Amniotic epithelial cell (primary cell): Measurements from ENCODE around the gene NLRC5.
"Not testable (repeated sequence)": the region's sequence is repeated elsewhere in the genome, so short reads cannot be mapped to it uniquely, and the experiment has no call there.

Experiments
- DNase-seq: peaks from one replicate; pipeline ENCODE4 v3.0.0-alpha.2; 2010; ENCODE audit warnings: low read depth

NLRC5 gene

DNA sequence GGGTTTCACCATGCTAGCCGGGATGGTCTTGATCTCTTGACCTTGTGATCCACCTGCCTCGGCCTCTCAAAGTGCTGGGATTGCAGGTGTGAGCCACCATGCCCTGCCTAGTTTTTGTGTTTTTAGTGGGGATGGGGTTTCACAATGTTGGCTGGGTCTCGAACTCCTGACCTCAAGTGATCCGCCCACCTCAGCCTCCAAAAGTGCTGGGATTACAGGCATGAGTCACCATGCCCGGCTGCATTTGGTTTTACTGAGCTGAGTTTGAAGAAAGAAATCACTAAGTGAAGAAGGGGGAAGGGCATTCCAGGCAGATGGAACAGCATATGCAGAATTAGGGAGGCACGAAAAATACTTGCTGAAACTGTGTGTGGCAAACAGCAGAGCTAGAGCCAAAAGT, 110.6 kb downstream of the NLRC5 start:
- peak; percentile 60 for DNase-seq

DNA sequence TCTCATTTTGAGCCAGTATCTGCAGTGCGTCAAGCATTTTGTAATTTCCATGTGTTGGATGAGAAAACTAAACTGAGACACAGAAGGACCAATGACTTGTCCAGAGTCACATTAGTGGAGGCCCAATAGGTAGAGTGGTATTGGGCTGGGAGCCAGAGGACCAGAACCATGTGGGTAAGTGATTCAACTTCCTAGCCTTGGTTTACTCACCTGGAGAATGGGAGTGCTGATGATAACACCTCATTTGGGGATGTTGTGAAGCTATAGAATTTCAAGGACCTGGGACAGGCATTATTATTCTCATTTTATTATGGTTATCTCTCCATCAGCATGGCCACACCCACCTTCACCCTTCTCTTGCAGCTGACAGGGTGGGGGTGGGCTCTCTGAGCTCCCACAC, 111.1 kb downstream of the NLRC5 start:
- DNase-seq, result no peak

DNA sequence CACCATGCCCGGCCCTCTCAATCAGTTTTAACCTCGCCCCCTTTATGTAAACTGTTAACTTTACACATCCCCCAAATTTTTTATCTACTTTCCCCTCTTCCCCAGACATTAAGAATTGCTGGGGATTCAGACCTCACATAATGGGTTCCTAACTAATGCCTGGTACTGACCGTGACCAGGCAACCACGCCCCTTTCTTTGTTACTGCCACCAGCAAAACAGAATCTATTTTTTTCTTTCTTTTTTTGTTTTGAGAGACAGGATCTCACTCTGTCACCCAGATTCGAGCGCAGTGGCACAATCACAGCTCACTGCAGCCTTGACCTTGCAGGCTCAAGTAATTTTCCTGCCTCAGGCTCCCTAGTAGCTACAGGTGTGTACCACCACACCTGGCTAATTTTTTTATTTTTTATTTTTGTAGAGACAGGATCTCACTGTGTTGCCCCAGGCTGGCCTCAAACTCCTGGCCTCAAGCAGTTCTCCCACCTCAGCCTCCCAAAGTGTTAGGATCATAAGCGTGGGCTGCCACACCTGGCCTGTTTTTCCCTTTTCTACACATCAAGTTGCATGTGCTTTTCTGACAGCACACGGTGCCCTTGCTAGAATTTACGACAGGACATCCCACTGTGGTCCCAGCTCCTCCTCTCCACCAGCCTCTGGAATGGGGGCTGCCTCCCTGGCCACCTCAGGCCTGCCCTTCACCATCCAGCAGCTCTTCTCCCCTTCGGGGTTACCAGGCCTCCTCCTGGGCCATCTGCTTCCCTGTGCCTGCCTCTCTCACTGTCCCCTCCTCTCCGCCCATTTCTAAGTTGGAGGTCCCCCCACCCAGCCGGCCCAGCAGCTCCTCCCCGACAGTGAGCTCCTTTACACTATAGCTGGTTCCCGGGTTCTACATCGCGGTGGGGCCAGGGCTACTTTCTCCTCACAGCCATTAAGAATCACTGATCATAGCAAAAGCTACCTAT, 113.8 kb downstream of the NLRC5 start:
- no peak for DNase-seq

GRCh38 chr16:57104706-57105105, 115.3 kb downstream of the NLRC5 start:
- no peak for DNase-seq

GRCh38 chr16:57105184-57105583, 115.8 kb downstream of the NLRC5 start:
- no peak for DNase-seq

- no peak for DNase-seq
Measured at GRCh38 chr16:57106767-57107166, 117.4 kb downstream of the NLRC5 start.

DNA sequence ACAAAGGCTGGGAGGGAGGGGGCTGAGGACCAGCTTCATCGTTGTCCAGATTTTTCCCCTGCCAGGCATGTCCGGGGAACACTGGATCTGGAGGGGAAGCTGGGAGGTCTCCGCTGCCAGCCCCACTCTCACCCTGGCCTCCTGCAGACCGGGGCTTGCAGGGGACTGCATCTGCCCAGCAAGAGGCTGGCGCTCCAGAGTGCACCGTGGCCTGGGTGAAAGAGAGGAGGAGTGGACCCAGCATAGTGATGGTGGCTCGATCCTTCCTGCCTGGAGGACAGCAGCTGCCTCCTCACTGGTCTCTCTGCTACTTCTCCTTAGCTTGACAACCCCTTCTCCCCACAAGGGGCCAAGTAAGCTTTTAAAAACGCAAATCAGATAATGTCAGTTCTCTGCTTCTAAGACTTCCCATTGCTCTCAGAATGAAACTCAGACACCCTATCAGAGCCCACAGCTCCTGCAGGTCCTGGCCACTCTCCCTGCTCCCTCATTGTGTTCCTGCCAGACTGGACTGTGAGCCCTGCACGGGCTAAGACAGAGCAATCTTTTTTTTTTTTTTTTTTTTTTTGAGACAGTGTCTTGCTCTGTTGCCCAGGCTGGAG, 118.1 kb downstream of the NLRC5 start:
- DNase-seq, result no peak

- DNase-seq, result no peak
Measured at GRCh38 chr16:57108432-57108831, 119.1 kb downstream of the NLRC5 start.

- DNase-seq, result not testable (repeated sequence)
Measured at GRCh38 chr16:57109259-57110105, 120.1 kb downstream of the NLRC5 start.

- no peak for DNase-seq
Measured at GRCh38 chr16:57110937-57111336, 121.6 kb downstream of the NLRC5 start.

DNA sequence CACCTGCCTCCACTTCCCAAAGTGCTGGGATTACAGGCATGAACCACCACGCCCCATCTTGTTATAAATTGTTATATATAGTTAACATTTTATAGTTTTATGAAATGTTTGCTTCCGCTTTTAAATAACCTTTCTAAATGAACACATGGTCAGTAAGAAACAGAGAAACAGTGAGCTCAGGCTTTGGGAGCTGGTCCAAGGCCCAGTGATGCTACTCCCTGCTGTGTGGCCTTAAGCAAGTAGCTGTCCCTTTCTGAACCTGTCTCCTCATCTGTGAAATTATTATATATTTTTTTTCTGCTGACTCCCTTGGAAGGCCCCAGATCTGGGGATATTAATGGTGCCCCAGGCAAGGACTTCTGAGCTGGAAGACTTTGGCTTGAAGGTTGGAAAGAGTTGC, 122.1 kb downstream of the NLRC5 start:
- no peak for DNase-seq

DNA sequence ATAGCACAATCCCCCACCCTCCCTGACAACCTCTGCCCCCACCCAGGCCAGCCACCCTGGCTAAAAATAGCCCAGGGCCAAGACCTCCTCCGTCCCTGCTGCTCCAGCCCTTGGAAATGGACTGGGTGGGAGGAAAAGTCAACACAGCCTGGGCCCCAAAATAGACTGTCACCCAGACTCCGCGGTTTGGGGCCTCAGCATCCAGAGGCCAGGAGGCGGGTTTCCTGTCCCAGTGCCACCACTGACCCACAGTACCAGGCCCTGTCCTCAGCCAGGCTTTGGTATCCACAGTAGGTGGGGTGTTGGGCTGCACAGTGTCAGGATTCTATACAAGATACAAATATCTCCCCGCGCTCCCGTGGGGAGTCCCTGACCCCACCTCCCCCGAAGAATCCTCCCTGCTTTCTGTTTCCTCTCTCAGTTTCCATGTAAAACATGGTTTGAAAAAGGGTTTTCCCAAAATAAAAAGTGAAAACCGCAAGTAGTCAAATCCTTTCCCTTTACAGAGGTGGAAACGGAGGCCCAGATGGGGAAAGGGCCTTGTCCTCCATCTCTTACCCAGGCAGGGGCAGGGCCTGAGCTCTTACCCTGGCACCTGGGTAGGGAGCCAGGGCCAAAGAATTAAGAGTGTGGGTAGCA, 123.2 kb downstream of the NLRC5 start:
- no peak for DNase-seq

- peak; percentile 60 for DNase-seq
Measured at GRCh38 chr16:57113042-57113453, 123.7 kb downstream of the NLRC5 start.

- DNase-seq, result no peak
Measured at GRCh38 chr16:57113664-57114063, 124.3 kb downstream of the NLRC5 start.

GRCh38 chr16:57115168-57115513, 125.8 kb downstream of the NLRC5 start:
- no peak for DNase-seq

- DNase-seq, result peak; percentile 48
Measured at GRCh38 chr16:57115514-57116182, 126.3 kb downstream of the NLRC5 start.

- DNase-seq, result no peak
Measured at GRCh38 chr16:57118461-57119084, 129.2 kb downstream of the NLRC5 start.

DNA sequence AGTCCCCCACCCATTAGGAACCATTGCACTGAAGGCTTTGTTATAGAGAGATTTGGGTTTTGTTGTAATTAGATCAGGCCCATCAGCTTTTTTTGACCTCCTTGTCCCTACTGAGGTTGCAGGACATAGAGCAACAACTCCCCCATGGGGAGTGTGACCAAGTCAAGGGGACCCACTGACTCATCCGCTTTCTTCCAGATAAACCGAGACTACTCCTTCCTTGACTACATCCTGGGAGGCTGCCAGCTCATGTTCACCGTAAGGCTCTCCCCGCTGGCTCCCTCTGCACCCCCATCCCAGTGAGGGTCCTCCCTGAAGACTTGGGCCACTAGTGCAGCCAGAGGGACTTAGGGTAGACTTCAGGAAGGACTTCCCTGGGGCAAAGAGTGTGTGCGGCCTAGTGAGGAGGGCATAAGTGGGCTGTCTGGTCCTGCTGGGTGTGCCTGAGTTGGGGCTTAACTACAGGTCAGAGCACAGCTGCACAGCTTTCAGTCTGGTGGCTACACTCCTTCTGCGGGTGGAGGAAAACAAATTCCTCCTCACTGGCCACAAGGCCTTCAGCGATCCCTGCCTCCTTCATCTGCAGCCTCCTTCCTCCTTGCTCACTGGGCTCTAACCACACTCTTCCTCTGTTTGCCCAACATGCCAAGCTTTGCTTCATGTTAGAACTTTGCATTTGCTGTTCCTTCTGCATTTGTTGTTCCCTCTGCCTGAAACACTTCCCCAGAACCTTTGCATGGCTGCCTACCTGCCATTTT, 134.0 kb downstream of the NLRC5 start:
- peak; percentile 32 for DNase-seq

DNA sequence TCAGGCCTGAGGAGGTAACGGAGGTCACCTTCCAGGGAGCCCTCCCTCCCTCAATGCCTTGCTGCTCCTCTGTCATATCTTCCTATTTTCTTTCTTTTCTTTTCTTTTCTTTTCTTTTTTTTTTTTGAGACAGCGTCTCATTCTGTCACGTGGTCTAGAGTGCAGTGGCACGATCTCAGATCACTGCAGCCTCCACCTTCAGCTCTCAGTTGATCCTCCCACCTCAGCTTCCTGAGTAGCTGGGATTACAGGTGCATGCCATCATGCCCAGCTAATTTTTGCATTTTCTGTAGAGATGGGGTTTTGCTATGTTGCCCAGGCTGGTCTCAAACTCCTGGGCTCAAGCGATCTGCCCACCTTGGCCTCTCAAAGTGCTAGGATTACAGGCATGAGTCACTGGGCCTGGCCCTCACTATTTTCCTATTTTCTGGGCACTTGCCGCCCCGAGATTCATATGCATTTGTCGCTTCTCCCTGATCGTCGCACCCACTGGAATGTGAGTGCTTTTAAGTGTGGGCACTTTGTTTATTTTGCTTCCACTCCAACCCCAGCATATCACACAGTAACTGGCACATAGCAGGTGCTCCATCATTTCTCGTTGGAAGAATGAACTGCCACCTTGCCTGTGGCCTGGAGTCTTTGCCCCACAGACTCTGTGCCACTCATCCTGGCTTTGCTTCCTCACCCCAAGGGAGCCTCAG, 134.8 kb downstream of the NLRC5 start:
- DNase-seq, result no peak

DNA sequence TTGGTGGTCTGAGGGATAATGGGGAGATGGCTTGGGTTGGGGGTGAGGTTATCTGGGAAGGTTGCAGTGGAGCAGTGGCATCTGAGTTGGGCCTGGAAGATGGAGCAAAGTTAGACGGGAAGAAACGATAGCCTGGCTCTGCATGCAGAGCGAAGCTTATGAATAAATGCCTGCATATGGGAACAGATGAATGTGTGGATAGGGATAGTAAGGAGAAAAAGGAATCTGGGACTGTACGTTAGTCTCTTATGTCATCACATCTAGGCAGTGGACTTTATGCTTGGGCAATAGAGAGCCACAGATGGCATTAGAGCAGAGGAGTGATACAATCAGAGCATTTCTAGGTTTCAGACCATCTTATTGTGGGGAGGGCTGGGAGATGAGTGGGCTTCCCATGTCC, 136.0 kb downstream of the NLRC5 start:
- DNase-seq, result no peak
